ENCODE measurements around the gene MCUR1. TPM values are rescaled to one million over a fixed set of nuclear protein-coding genes. Genes with fewer than 3 reads are reported as not detected.

MCUR1 gene
- total and polyA plus RNA-seq, 2 donors (not counting 1 experiment from before 2014, with no cell fraction given) = 6.3 to 12.4 TPM

- Histone ChIP-seq H4K20me1 (ENCODE audit: control insufficient read depth, extremely low read depth, insufficient read depth, low read length) (no peaks in the 10 kb centered on the region), H3K4me2 (ENCODE audit: extremely low read depth, insufficient read depth, low read length) (no peak overlapping the region), H3K79me2 (ENCODE audit: control insufficient read depth, insufficient read depth, low read length) (peaks cover 22% of the 10 kb centered on the region), H3K9ac (ENCODE audit: insufficient read depth, low read length) (no peak overlapping the region), H3K9me3 (ENCODE audit: control insufficient read depth, insufficient read depth, low read depth, low read length) (no peaks in the 10 kb centered on the region), H3K4me3 (replicated peaks in 1 of 4; ENCODE audit: control extremely low read depth in 1 of 4, insufficient read depth in 1 of 4, low read depth in 3 of 4, low read length in 4 of 4) (no peak overlapping the region), H3K27ac (ENCODE audit: insufficient read depth, low read length) (no peak overlapping the region), H3K4me1 (ENCODE audit: control insufficient read depth, extremely low read depth, insufficient read depth, low read length) (no peaks in the 10 kb centered on the region), H2AFZ (ENCODE audit: low read length) (no peak overlapping the region), H3K36me3 (ENCODE audit: control insufficient read depth, insufficient read depth, low read length) (no peaks in the 10 kb centered on the region), H3K27me3 (ENCODE audit: control insufficient read depth, insufficient read depth, low read length) (no peaks in the 10 kb centered on the region)
- DNase-seq (ENCODE audit: low read depth in 2 of 2) = no peak
- TF ChIP-seq EZH2 (IDR thresholded peaks at IDR 0.05; ENCODE audit: low read length, missing control alignments) = no peak
- TF ChIP-seq, protein P1, sequence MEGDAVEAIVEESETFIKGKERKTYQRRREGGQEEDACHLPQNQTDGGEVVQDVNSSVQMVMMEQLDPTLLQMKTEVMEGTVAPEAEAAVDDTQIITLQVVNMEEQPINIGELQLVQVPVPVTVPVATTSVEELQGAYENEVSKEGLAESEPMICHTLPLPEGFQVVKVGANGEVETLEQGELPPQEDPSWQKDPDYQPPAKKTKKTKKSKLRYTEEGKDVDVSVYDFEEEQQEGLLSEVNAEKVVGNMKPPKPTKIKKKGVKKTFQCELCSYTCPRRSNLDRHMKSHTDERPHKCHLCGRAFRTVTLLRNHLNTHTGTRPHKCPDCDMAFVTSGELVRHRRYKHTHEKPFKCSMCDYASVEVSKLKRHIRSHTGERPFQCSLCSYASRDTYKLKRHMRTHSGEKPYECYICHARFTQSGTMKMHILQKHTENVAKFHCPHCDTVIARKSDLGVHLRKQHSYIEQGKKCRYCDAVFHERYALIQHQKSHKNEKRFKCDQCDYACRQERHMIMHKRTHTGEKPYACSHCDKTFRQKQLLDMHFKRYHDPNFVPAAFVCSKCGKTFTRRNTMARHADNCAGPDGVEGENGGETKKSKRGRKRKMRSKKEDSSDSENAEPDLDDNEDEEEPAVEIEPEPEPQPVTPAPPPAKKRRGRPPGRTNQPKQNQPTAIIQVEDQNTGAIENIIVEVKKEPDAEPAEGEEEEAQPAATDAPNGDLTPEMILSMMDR (conservative IDR thresholded peaks at IDR 0.05 in 1 of 2, IDR thresholded peaks at IDR 0.05 in 1 of 2; ENCODE audit: low read depth in 1 of 2, low read length in 2 of 2) = no peak
Observed at GRCh38 chr6:13812359-13812642, 2.1 kb downstream of the MCUR1 start.

- H3K27ac ChIP-seq (ENCODE audit: insufficient read depth, low read length) = no peak overlapping the region
- no peak overlapping the region for H3K4me2 ChIP-seq (ENCODE audit: extremely low read depth, insufficient read depth, low read length)
- no peaks in the 10 kb centered on the region for H3K36me3 ChIP-seq (ENCODE audit: control insufficient read depth, insufficient read depth, low read length)
- no peak for TF ChIP-seq EZH2 (IDR thresholded peaks at IDR 0.05; ENCODE audit: low read length, missing control alignments)
- TF ChIP-seq, protein P1 (conservative IDR thresholded peaks at IDR 0.05 in 1 of 2, IDR thresholded peaks at IDR 0.05 in 1 of 2; ENCODE audit: low read depth in 1 of 2, low read length in 2 of 2) = no peak
- H3K4me3 ChIP-seq (replicated peaks in 1 of 4; ENCODE audit: control extremely low read depth in 1 of 4, insufficient read depth in 1 of 4, low read depth in 3 of 4, low read length in 4 of 4) = no peak overlapping the region
- H3K9ac ChIP-seq (ENCODE audit: insufficient read depth, low read length) = no peak overlapping the region
- no peak for DNase-seq (ENCODE audit: low read depth in 2 of 2)
- H3K79me2 ChIP-seq (ENCODE audit: control insufficient read depth, insufficient read depth, low read length) = peaks cover 22% of the 10 kb centered on the region
- H4K20me1 ChIP-seq (ENCODE audit: control insufficient read depth, extremely low read depth, insufficient read depth, low read length) = no peaks in the 10 kb centered on the region
- no peaks in the 10 kb centered on the region for H3K9me3 ChIP-seq (ENCODE audit: control insufficient read depth, insufficient read depth, low read depth, low read length)
- H3K4me1 ChIP-seq (ENCODE audit: control insufficient read depth, extremely low read depth, insufficient read depth, low read length) = no peaks in the 10 kb centered on the region
- H3K27me3 ChIP-seq (ENCODE audit: control insufficient read depth, insufficient read depth, low read length) = no peaks in the 10 kb centered on the region
- H2AFZ ChIP-seq (ENCODE audit: low read length) = no peak overlapping the region
Observed at GRCh38 chr6:13811627-13812358, 2.6 kb downstream of the MCUR1 start.

DNA sequence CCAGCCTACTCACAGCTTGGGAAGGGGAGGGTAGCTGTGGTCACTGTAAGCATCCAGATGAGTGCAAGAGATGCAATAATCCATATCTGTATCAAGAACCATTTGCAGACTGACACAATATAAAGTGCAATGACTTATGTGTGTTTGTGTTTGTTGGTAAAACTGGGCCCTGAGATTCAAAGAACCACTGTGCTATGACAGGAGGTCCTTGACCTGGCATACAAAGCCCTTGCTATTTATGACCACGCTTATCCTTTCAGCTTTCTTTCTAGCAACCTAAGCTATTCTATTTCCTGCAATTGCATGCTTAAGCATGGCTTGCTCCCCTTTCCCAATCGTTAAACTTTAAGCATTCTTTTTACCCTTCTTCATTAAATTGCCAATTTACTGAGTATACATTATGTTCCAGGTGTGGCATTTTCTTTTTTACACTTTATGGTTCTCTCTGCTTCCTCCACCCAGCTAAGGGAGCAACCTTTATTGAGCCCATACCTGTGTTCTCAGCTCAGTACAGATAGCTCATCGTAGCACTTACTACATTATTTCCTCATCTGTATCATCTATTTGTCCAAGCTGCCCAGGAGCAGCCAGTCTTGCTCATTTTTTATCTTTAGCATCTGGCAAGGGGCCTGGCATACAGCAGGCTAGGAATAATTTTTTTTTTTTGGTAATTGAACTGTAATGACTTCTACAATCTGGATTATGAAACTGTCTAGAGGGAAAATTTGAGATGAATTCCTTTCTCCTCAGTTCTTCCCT, 3.5 kb downstream of the MCUR1 start:
- peak in 1 of 2 donors; percentile 14 for DNase-seq (ENCODE audit: low read depth in 2 of 2)
- Histone ChIP-seq H4K20me1 (ENCODE audit: control insufficient read depth, extremely low read depth, insufficient read depth, low read length) (no peaks in the 10 kb centered on the region), H3K79me2 (ENCODE audit: control insufficient read depth, insufficient read depth, low read length) (peaks cover 22% of the 10 kb centered on the region)

More for the DNA sequence above, 3.5 kb downstream of the MCUR1 start:
- Histone ChIP-seq H2AFZ (ENCODE audit: low read length) (no peak overlapping the region), H3K36me3 (ENCODE audit: control insufficient read depth, insufficient read depth, low read length) (no peaks in the 10 kb centered on the region), H3K9me3 (ENCODE audit: control insufficient read depth, insufficient read depth, low read depth, low read length) (no peaks in the 10 kb centered on the region), H3K27me3 (ENCODE audit: control insufficient read depth, insufficient read depth, low read length) (no peaks in the 10 kb centered on the region), H3K4me1 (ENCODE audit: control insufficient read depth, extremely low read depth, insufficient read depth, low read length) (no peaks in the 10 kb centered on the region), H3K4me3 (replicated peaks in 1 of 4; ENCODE audit: control extremely low read depth in 1 of 4, insufficient read depth in 1 of 4, low read depth in 3 of 4, low read length in 4 of 4) (no peak overlapping the region), H3K9ac (ENCODE audit: insufficient read depth, low read length) (no peak overlapping the region), H3K4me2 (ENCODE audit: extremely low read depth, insufficient read depth, low read length) (no peak overlapping the region), H3K27ac (ENCODE audit: insufficient read depth, low read length) (no peak overlapping the region)
- no peak for TF ChIP-seq EZH2 (IDR thresholded peaks at IDR 0.05; ENCODE audit: low read length, missing control alignments)
- TF ChIP-seq, protein P1 (conservative IDR thresholded peaks at IDR 0.05 in 1 of 2, IDR thresholded peaks at IDR 0.05 in 1 of 2; ENCODE audit: low read depth in 1 of 2, low read length in 2 of 2) = no peak

All from fibroblast of lung (primary cell).